HG03520 (cell line): ENCODE data around the gene PJVK.
"Not testable (repeated sequence)": the region's sequence is repeated elsewhere in the genome, so short reads cannot be mapped to it uniquely, and the experiment has no call there.

Source experiments
- ATAC-seq: cut with Tn5 transposase; IDR thresholded peaks from one replicate; pipeline ENCODE4 v1.9.1; 2021; ENCODE audit warnings: mild to moderate bottlenecking, moderate library complexity; ENCODE audit not compliant: unreplicated experiment

PJVK gene

DNA sequence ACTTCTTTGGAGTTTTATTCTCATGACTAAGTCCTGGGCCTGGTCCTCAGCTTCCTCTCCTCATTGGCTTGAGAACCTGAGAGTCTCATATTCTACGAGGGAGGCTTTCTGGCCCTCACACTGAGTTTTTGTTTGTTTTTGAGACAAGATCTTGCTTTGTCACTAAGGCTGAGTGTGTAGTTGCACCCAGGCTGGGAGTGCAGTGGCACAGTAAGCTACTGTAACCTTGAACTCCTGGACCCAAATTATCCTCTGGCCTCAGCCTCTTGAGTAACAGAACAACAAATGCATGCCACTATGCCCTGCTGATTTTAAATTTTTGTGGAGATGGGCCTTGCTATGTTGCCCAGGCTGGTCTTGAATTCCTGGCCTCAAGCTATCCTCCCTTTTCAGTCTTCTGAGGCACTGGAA is 22.8 kb upstream of the PJVK start:
- ATAC-seq = no peak

DNA sequence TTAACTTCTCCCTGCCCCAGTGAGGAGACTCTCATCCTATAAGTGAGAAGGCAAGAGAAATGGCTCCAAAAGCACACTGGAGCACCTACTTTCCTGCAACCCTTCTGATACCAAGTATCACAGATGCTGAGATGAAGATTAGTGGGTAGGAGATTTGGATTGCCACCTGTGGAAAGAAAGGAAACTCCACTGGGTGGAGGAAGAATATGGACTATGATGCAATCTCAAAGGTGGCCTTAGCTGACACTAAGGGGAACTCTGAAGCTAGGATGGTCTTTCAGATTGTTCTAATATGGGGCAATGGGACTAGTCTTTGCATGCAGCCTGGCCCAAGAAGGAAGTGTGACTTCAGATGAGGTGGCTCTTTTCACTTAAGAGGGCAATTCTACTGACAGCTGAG is 21.8 kb upstream of the PJVK start:
- ATAC-seq = no peak

DNA sequence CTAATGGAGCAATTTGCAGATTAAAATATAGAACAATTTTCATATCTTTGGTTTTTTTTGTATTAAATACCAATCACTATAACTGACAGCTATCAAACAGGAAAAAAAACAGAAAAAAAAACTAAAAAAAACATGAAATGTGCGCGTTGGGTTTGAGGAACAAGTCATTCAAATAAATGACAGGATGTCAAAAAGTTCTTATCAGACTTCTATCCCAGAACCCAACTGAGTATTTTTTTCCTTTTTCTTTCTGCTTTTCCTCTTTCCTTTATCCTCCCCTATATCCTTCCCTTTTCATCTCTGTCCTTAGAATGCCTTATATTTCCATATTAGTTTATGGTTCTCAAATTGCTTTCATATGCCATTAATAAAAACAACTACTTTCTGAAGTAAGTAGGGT is 14.5 kb upstream of the PJVK start:
- ATAC-seq = no peak

DNA sequence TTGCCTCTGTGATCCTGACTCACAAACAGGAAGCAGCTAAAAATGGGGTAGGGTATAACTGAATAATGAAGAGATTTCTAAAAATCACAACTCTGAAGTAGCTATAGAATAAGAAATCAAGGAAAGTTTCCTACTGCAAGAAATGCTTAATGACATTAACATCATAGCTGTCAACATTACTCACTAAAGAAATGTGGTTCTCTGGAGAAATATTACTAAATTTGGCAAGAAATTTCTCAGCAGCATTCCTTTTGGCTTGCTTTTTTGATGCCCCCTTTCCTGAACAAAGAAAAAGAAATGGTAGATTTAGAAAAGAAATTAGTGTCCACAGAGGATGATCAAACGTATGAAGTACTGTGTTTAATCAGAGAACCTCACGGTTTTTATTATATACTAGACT is 9.8 kb upstream of the PJVK start:
- ATAC-seq = no peak

DNA sequence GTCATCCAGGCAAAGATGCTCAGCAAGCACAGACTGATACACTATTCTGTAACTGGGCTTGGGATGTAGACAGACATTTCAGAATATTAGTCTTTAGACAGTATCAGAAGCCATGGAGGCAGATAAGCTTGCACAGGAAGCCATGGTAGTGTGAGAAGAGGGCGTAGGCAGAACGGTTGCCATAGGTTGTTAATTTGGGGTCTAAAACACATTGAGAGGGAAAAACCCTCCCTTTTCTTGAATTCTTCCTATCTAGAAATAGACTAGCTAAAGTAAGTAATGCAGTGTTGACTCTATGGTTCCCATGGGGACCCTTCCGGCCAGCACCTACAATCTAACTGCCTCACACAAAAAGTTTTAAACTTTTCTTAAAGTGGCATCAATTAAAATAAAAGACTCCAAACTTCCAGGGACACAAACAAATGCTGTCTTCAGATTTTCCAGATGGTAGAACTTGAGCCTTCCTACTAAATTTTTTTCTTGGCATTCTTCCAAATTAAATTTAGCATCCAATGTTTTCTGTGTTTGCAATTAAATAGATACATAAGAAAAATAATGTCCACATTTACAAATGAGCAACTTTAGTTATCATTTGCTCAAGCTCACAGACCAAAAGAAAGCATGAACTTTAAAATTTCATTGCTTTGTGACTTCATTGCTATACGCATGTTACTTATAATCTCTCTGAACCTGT is 2.1 kb upstream of the PJVK start:
- ATAC-seq = no peak

DNA sequence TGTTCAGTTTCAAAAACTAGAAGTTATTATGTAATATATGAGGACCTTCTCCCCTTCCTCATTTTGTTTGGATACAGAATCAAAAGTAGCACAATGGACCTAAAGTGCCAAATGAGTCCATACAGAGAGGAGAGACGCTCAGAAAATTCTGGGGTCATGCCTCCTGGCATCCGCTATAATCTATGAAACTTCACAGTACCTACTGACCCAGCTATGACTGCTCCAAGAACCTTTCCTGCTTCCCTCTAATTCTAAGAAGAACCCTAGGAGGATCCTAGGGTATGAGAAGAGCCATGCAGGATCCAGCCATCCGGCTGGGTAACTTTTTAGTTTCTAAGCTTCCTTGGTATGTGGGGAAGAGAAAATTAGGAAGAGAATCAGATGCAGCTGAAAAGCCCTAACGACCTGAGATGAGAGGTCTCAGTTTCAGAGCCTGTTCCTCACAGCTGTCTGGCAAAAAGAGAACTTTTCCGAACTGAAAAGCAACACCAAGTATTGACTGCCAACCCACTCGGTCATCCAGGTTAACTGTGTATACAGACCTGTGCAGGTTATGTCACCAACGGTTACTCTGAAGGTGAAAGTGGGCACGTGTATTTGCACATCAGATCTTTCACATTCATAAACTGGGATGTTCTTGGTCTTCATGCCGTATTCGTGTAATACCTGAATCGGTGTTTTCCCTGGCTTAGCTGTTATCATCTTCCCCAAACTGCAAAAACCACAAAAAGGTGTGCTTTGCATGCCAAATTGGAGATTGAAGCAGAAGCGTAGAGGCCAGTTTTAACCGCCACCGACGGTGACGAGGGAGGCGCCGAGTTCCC is 1.3 kb upstream of the PJVK start:
- peak; percentile 4 for ATAC-seq

DNA sequence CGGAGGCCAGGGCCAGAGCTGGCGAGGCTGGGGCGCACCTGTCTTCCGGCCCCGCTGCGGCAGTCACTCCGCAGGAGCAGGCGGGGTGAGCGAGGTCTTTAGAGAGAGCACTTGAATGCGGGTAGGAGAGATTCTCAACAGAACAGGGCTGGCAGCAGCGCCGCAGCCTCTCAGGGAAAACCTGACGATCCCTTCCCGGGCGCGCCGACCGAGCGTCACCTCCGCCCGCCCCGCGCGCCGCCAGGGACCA is 729 bp upstream of the PJVK start:
- peak; percentile 52 for ATAC-seq

DNA sequence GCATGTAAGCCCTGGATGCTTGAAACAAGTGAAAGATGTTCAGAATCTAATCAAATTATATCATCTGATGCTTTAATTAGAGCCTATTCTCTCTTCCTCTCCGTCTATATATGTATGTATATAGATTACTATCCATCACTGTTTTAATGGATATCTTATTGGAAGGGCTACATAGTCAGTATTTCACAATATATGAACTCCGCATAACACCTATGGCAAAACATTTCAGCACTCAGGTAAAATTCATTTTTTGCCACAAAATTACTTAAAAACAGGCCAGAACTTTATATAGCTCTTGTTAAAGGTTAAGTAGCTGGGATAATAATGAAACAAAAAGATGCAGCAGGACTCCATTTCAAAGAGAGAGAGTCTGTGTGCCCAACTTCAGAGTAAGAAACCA is 1.2 kb downstream of the PJVK start:
- ATAC-seq = no peak

DNA sequence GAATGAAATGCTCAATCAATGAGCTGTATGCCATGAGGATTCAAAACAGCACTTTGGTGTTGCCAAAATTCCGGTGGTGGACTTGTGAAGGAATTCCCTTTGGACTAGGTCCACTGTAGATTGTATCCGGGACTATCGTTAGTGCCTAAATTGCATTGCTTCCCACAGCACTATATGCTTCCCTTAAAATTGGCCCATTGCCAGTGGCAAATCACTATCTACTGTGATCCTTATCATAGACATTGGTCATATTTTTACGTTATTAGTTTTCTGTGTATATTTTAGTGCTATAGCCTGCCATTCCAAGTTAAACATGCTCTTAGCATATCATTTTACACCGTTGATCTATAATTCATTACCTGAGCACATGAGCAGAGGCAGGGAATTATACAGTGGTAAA is 1.7 kb downstream of the PJVK start:
- ATAC-seq = no peak

DNA sequence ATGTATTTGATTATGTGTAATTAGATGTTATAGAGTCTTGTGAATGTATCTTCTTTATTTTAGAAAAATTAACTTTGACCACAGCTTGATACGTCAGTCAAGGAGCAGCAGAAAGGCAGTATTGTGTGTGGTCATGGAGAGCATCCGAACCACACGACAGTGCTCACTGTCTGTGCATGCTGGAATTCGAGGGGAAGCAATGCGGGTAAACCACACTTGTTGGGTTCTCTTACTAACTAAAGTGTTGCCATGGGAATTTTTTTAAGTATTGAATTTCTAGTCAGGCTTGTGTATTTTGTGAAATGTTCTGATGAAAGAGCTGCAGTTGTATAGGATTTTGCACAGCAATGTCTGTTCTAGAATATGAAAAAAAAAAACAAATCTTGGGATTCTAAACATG is 4.8 kb downstream of the PJVK start:
- ATAC-seq = no peak

DNA sequence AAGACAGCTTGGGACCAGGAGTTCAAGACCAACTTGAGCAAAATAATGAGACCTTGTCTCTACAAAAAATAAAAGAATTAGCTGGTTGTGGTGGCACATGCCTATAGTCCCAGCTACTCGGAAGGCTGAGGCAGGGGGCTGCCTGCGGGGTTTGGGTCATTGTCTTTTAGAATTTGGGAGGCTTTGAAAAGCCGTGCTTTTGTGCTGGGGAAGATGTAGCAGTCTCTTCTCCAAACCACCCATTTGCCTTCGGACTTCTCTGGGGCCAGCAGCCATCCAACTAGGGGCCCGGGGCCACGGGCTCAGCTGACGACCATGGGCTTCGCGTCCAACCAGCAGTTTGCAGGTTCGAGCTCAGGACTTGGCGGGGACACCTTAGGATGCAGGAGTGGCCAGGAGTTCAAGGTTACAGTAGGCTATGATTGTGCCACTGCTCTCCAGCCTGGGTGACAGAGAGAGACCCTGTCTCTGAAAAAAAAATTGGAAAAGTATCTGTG is 6.3 kb downstream of the PJVK start:
- ATAC-seq = no peak

DNA sequence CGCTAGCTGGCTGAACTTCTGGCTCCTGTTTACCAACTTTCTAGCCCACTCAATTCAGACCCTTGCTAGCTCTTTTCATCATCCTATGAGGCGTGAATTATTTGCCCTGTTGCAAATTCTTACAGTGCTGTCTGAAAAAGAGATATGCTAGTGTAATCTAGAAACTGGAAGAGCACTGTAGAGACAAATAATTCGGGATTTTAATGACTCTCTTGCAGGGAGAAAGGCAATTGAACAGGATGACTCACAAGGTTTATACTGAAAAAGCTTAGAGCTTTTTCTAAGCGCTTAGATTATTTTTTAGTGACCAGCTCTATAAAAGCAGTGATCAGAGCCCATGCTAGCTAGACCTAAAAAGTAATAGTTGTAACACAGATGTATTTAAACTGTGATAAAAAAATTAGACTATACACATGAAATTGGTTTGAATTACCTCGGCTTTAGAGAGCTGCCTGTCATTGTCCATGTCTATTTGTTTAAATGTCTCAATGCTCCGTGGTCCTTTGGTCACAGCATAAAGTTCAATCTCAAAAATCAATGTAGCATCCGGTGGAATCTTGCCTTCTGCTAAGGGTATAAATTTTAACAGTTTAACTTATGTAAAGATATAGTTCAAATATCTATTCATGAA is 18.2 kb downstream of the PJVK start:
- ATAC-seq = no peak

DNA sequence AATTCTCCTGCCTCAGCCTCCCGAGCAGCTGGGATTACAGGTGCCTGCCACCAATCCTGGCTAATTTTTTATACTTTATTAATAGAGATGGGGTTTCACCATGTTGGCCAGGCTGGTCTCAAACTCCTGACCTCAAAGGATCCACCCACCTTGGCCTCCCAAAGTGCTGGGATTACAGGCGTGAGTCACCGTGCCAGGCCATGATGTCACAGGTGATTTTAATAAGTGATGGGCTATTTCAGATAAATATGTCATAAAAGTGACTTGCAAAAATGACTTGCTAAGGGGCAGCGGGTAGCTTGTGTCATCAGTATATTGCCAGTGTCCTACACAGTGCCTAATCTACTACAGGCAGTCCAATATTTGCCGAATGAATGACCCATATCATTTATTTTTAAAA is 20.1 kb downstream of the PJVK start:
- not testable (repeated sequence) for ATAC-seq

DNA sequence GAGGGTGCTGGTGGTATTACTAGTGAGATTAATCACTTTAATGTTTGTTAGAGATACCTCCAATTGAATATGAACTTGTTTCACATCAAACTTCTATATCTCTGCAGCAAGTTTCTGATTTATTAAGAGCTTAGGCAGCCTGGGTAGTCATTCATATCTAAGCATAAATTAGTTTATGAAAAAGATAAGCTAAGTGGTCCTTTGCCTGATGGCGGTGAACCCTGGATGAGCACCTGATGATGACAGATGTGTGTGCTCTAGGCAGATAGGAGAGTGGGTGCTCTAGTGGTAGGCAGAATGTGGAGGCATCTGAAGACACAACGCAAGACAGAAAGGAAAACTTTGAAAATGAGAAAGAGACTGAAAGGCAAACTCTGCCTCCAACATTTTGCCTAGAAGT is 22.2 kb downstream of the PJVK start:
- no peak for ATAC-seq

DNA sequence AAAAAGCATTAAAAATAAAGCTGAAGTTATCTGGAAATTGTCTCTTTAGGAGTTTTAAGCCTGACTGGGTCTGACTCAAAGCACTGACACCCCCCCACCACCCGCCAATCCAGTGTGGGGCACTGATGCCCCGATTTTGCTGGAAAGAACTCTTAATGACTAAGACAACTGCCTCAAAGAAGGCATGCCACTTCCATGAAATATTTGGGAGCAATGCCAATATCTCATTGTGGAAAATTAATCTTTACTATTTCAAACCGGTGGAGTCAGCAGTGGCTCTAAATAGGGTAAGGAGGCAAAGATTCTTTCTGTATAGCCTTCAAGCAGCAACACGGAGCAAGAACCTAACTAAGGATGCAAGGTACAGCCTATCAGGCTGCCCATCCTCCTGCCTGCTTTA is 22.8 kb downstream of the PJVK start:
- no peak for ATAC-seq

DNA sequence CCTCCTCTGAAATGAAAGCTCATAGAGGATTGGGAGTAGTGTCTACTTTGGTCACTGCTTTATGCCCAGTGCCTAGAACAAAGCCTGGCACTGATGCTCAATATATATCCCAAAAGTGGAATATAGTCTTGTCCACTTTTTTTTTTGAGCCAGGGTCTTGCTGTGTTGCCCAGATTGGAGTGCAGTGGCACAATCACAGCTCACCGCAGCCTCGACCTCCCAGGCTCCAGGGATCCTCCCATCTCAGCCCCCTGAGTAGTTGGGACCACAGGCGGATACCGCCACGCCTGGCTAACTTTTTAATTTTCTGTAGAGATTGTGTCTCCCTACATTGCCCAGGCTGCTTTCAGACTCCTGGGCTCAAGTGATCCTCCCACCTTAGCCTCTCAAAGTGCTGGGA is 23.4 kb downstream of the PJVK start:
- ATAC-seq = no peak

DNA sequence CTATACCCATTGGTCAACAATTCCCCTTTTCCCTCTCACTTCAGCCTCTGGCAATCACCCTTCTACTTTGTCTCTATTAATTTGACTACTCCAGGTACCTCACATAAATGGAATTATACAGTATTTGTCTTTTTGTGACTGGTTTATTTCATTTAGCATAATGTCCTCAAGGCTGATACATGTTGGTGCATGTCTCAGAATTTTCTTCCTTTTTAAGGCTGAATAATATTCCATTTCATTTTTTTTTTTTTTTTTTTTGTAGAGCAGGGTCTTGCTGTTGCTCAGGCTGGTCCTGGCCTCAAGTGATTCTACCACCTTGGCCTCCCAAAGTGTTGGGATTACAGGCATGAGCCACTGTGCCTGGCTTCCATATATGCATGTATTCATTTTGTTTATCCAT is 25.3 kb downstream of the PJVK start:
- ATAC-seq = no peak

DNA sequence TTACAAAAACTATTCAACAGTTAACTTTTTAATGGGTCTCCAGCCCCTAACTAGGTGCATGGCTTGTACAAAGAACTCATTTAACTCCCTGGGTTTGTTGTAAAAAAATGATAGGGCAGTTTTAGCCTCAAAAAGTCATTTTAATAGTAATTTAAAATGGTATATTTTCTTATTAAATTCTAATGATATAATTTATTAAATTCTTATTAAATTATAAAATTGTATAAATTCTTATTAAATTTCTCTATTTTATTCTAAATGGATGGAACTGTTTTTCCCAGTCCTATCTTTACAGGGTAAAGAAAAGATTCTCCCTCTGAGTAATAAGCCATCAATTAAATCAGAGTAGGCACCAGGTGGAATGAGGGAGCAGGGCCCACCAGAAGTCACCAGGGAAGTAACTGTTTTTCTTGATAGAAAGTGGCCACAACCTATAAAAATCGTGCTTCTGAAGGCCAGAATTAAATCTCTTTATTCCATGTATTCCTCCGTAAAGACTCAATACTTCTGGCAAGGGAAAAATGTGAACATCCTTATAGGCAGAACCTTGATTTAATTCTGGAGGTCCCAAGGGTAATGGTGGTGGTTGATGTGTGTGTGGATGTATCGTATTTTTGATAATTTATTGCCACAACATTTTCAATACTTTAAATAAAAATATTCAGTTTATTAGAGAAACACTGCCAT is 26.4 kb downstream of the PJVK start:
- ATAC-seq = no peak

DNA sequence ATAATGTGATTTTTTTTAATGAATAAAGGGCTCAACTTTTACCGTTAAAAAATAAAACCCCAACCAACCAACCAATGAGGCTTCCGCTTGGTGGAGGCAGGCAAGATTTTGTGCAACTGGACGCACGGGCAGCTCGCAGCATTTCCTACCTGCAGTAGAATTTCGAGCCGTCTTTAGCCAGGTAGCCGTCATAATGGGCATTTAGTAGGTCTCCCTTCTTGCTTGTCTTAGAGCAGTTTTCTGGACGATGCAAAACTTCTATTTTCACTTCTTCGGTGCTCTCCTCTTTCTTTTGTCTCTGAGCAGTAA is 26.9 kb downstream of the PJVK start:
- peak; percentile 0 for ATAC-seq

DNA sequence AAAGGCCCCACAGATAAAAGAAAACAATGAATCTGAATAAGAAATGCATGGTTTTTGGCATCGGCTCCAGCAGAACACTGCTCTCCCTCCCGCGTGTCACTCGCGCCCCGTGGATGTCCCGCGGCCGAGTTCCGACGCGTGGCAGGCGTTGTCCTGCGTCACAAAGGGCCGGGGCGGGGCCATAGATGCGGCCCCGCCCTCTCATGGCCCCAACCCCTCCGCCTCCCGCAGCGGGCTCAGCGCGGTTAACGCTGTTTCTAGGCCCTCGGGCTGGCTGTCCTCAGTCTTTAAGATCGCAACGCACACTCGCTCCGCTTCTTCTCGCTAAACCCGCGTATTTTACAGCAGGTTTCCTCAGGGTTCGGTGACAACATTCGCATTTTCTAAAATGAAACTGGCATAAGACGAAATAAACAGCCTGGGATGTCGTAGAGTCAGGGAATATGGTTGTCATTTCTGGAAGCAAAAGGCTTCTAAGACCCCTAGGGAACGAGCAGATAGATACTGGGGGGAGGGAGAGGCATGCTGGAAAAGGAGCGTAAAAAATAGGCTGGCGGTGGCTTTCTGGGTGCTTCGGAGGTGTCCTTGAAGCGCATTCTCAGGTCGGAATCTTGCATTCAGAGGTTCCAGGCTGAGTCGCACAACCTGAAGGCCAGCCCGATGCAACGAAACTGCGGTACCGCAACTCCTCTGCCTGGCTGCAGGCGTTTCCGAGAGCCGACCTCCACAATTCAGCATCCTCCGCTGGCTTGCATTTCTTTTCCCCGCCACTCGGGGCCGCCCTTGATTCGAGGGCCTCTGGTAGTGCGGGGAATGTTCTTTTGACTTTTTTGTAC is 27.5 kb downstream of the PJVK start, which contains the start of gene FKBP7:
FKBP7 (minus strand) TSS at position 162 of the 836 bp plus-strand sequence; CDS start at position 61, 101 bp downstream.
- peak; percentile 47 for ATAC-seq

DNA sequence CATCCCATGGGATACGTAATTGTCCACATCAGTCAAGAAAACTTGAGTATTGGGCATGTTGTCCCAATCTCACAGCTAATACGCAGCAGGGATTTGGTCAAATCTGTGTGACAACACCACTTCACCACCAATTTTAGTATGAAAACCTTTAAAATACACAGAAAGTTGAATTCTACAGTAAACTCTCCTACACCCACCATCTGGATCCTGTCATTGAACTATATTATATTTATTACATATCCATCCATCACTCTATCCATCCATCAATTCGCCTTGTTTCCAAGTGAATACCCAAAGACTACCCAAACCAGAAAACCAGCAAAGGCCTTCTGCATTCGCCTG is 28.1 kb downstream of the PJVK start:
- no peak for ATAC-seq
